Panc1 (cell line): Measurements from ENCODE around the gene OR2G6. TPM values are rescaled to one million over a fixed set of nuclear protein-coding genes. Genes with fewer than 3 reads are reported as not detected.
"Not testable (repeated sequence)": the region's sequence is repeated elsewhere in the genome, so short reads cannot be mapped to it uniquely, and the experiment has no call there.

ENCODE experiments used
- ATAC-seq: fragments of 200-7000 bp; cut with Tn5 transposase; 2 replicates; pipeline ENCODE4 v1.9.1; 2020; ENCODE audit warnings: mild to moderate bottlenecking, moderate library complexity
- BruUV-seq: library from RNA; stranded (reverse); fragments of 400-500 nt; replicated peaks from 2 replicates; lab custom pipeline; 2021; lab: Mats Ljungman, UMichigan
- CTCF ChIA-PET: fragments of 300-600 bp; sonication (Branson Sonifier 250); formaldehyde crosslinking; loops from one replicate; lab custom pipeline; 2022; ENCODE audit warnings: antibody characterized with exemption; lab: Charles Lee
- POLR2A ChIA-PET: fragments of 300-600 bp; sonication (Branson Sonifier 250); formaldehyde crosslinking; loops from one replicate; lab custom pipeline; 2022; ENCODE audit warnings: antibody characterized with exemption; lab: Charles Lee
- DNase-seq: peaks from one replicate; pipeline ENCODE4 v3.0.0-alpha.2; 2010; ENCODE audit warnings: low read depth, low spot score
- H3K27ac ChIP-seq: 2 replicates; pipeline ENCODE4 v1.5.1; 2011; ENCODE audit warnings: mild to moderate bottlenecking, low read length, inconsistent platforms
- H3K27me3 ChIP-seq: fragments of 200-500 bp; sonication (Bioruptor generic); 2 replicates; pipeline ENCODE4 v1.6.0; 2014; ENCODE audit warnings: low read length, inconsistent platforms; ENCODE audit not compliant: control insufficient read depth, insufficient read depth
- H3K36me3 ChIP-seq: fragments of 200-500 bp; sonication (Bioruptor generic); 2 replicates; pipeline ENCODE4 v1.5.1; 2014; ENCODE audit warnings: inconsistent platforms, mild to moderate bottlenecking, low read length, moderate library complexity; ENCODE audit not compliant: control insufficient read depth, insufficient read depth
- H3K4me1 ChIP-seq: 2 replicates; pipeline ENCODE4 v1.5.1; 2011; ENCODE audit warnings: inconsistent platforms, mild to moderate bottlenecking, low read length, moderate library complexity; ENCODE audit not compliant: control insufficient read depth, insufficient read depth
- H3K4me3 ChIP-seq, 2 experiments: 2 replicates each; pipeline ENCODE4 v1.5.1; 2011 to 2012; ENCODE audit warnings: low read depth in 2 of 2, low read length in 2 of 2, mild to moderate bottlenecking in 2 of 2, inconsistent platforms in 1 of 2, moderate library complexity in 1 of 2
- H3K9me3 ChIP-seq: fragments of 200-500 bp; sonication (Bioruptor generic); 2 replicates; pipeline ENCODE4 v1.5.1; 2014; ENCODE audit warnings: low read depth, mild to moderate bottlenecking, inconsistent platforms, low read length, moderate library complexity; ENCODE audit not compliant: control insufficient read depth, insufficient read depth
- POLR2AphosphoS5 ChIP-seq: IDR thresholded peaks from 2 replicates; pipeline ENCODE4 v1.6.1; 2012; ENCODE audit warnings: mild to moderate bottlenecking, low read depth, low read length, moderate library complexity
- SIN3A ChIP-seq: IDR thresholded peaks from 2 replicates; pipeline ENCODE4 v1.6.1; 2012; ENCODE audit warnings: low read depth, mild to moderate bottlenecking, low read length, moderate library complexity, borderline replicate concordance; ENCODE audit not compliant: insufficient read depth
- TCF7L2 ChIP-seq: IDR thresholded peaks from 2 replicates; pipeline ENCODE4 v1.6.1; 2011; ENCODE audit warnings: mild to moderate bottlenecking, low read depth, low read length, inconsistent platforms
- in situ Hi-C: cut with HindIII; loops from 2 replicates; pipeline ENCODE4 v1.10.0; 2016; ENCODE audit warnings: low sequenced_read_pairs, low pct_unique_long_range_greater_than_20kb
- intact Hi-C: fragments of 100-400 bp; cut with micrococcal nuclease; formaldehyde crosslinking; loops from one replicate; pipeline ENCODE4 v1.10.0; 2022; ENCODE audit not compliant: unreplicated experiment
- total RNA-seq: library from RNA; stranded (reverse); gene quantifications from one replicate; pipeline ENCODE4 v1.2.1, GENCODE V29; 2021; ENCODE audit not compliant: unreplicated experiment
- TF ChIP-seq, protein P1 (sequence below), 2 experiments: IDR thresholded peaks; 2 replicates each; pipeline ENCODE4 v1.6.1; 2011 to 2012; ENCODE audit warnings: low read depth in 2 of 2, control low read depth in 1 of 2, low read length in 1 of 2, mild to moderate bottlenecking in 1 of 2, moderate library complexity in 1 of 2; ENCODE audit not compliant: insufficient read depth in 1 of 2
- TF ChIP-seq, protein P2 (sequence below): fragments of 450-650 bp; IDR thresholded peaks from 2 replicates; pipeline ENCODE4 v1.5.1; 2017; ENCODE audit warnings: mild to moderate bottlenecking

The OR2G6 gene
- total RNA-seq, 1 experiment from 2014 or later, result not detected

GRCh38 chr1:248521856-248522255 is 14.0 kb downstream of the OR2G6 start:
- Histone ChIP-seq H3K27ac (no peak overlapping the region), H3K4me1 (no peaks in the 10 kb centered on the region), H3K36me3 (no peaks in the 10 kb centered on the region), H3K27me3 (no peaks in the 10 kb centered on the region), H3K9me3 (no peaks in the 10 kb centered on the region), H3K4me3 (no peak overlapping the region)
- ChIA-PET POLR2A (no interaction called here), CTCF (no interaction called here)
- TF ChIP-seq TCF7L2 (no peak), SIN3A (no peak), POLR2AphosphoS5 (no peak)
- TF ChIP-seq, protein P1, sequence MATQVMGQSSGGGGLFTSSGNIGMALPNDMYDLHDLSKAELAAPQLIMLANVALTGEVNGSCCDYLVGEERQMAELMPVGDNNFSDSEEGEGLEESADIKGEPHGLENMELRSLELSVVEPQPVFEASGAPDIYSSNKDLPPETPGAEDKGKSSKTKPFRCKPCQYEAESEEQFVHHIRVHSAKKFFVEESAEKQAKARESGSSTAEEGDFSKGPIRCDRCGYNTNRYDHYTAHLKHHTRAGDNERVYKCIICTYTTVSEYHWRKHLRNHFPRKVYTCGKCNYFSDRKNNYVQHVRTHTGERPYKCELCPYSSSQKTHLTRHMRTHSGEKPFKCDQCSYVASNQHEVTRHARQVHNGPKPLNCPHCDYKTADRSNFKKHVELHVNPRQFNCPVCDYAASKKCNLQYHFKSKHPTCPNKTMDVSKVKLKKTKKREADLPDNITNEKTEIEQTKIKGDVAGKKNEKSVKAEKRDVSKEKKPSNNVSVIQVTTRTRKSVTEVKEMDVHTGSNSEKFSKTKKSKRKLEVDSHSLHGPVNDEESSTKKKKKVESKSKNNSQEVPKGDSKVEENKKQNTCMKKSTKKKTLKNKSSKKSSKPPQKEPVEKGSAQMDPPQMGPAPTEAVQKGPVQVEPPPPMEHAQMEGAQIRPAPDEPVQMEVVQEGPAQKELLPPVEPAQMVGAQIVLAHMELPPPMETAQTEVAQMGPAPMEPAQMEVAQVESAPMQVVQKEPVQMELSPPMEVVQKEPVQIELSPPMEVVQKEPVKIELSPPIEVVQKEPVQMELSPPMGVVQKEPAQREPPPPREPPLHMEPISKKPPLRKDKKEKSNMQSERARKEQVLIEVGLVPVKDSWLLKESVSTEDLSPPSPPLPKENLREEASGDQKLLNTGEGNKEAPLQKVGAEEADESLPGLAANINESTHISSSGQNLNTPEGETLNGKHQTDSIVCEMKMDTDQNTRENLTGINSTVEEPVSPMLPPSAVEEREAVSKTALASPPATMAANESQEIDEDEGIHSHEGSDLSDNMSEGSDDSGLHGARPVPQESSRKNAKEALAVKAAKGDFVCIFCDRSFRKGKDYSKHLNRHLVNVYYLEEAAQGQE (IDR thresholded peaks at IDR 0.05; ENCODE audit: insufficient read depth in 1 of 2, low read depth in 2 of 2, low read length in 1 of 2), result no peak
- TF ChIP-seq, protein P2, sequence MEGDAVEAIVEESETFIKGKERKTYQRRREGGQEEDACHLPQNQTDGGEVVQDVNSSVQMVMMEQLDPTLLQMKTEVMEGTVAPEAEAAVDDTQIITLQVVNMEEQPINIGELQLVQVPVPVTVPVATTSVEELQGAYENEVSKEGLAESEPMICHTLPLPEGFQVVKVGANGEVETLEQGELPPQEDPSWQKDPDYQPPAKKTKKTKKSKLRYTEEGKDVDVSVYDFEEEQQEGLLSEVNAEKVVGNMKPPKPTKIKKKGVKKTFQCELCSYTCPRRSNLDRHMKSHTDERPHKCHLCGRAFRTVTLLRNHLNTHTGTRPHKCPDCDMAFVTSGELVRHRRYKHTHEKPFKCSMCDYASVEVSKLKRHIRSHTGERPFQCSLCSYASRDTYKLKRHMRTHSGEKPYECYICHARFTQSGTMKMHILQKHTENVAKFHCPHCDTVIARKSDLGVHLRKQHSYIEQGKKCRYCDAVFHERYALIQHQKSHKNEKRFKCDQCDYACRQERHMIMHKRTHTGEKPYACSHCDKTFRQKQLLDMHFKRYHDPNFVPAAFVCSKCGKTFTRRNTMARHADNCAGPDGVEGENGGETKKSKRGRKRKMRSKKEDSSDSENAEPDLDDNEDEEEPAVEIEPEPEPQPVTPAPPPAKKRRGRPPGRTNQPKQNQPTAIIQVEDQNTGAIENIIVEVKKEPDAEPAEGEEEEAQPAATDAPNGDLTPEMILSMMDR, result no peak
- intact Hi-C loops (no loop called here), in situ Hi-C loops (no loop called here)
- DNase-seq (no peak), ATAC-seq (no peak)
- no TSS peak for BruUV-seq

GRCh38 chr1:248537449-248537848 is 29.6 kb downstream of the OR2G6 start:
- H3K9me3 ChIP-seq, H3K4me3 ChIP-seq, DNase-seq, intact Hi-C loops, H3K4me1 ChIP-seq, ATAC-seq, BruUV-seq, POLR2A ChIA-PET, H3K27ac ChIP-seq, CTCF ChIA-PET, H3K36me3 ChIP-seq, in situ Hi-C loops, H3K27me3 ChIP-seq: not testable (repeated sequence)

- H3K4me1 ChIP-seq, POLR2A ChIA-PET, in situ Hi-C loops, DNase-seq, intact Hi-C loops, CTCF ChIA-PET, H3K27me3 ChIP-seq, H3K27ac ChIP-seq, ATAC-seq, H3K4me3 ChIP-seq, H3K36me3 ChIP-seq, BruUV-seq, H3K9me3 ChIP-seq: not testable (repeated sequence)
Observed at GRCh38 chr1:248547383-248547782, 39.5 kb downstream of the OR2G6 start.

GRCh38 chr1:248551027-248551426 is 43.2 kb downstream of the OR2G6 start:
- H3K9me3 ChIP-seq, intact Hi-C loops, CTCF ChIA-PET, POLR2A ChIA-PET, in situ Hi-C loops, H3K4me3 ChIP-seq, H3K36me3 ChIP-seq, BruUV-seq, DNase-seq, H3K27me3 ChIP-seq, ATAC-seq, H3K27ac ChIP-seq, H3K4me1 ChIP-seq: not testable (repeated sequence)

DNA sequence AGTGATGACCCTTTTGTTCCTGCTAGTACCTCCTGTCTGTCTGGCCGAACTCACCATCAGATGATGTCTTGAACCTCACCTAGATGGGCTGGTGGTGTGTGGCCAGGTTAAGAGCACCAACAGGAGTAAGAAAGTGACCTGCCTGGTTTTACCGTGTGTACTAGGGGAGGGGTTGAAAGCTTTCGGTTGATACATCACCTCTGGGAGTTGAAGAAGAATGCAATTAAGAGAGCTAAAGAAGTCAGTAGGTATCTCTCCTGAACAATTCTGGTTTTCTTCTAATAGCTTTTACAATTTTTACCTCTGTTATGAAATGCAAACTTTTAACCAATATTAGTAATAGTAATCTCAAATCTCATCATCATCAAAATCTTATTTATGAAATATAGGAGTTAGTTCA is 54.8 kb downstream of the OR2G6 start, which contains the start of gene OR2T29:
Gene OR2T29 (minus strand): TSS at position 101 of the 400 bp plus-strand sequence. CDS start 3,281 bp downstream, outside the sequence.
- in situ Hi-C loops, H3K4me1 ChIP-seq, H3K36me3 ChIP-seq, BruUV-seq, H3K27ac ChIP-seq, H3K27me3 ChIP-seq, DNase-seq, ATAC-seq, POLR2A ChIA-PET, H3K9me3 ChIP-seq, CTCF ChIA-PET, H3K4me3 ChIP-seq, intact Hi-C loops: not testable (repeated sequence)
